Endothelial cell (in vitro differentiated cells): ENCODE results near the gene PGLYRP2. TPM values are rescaled to one million over a fixed set of nuclear protein-coding genes. Genes with fewer than 3 reads are reported as not detected.

Experiments
- DNase-seq: peaks from one replicate; pipeline ENCODE4 v3.0.0; 2021; ENCODE audit warnings: low spot score
- H3K27ac Mint-ChIP-seq: one replicate; pipeline ENCODE4 v1.8.0; 2021; ENCODE audit warnings: mixed read lengths, inconsistent platforms; ENCODE audit not compliant: unreplicated experiment
- H3K27me3 Mint-ChIP-seq: one replicate; pipeline ENCODE4 v1.8.0; 2021; ENCODE audit warnings: mild to moderate bottlenecking, moderate library complexity, mixed read lengths, inconsistent platforms; ENCODE audit not compliant: unreplicated experiment
- H3K36me3 Mint-ChIP-seq: one replicate; pipeline ENCODE4 v1.8.0; 2021; ENCODE audit warnings: mild to moderate bottlenecking, low read depth, mixed read lengths, inconsistent platforms; ENCODE audit not compliant: unreplicated experiment
- H3K4me1 Mint-ChIP-seq: one replicate; pipeline ENCODE4 v1.8.0; 2021; ENCODE audit warnings: mild to moderate bottlenecking, mixed read lengths, inconsistent platforms; ENCODE audit not compliant: unreplicated experiment
- H3K4me3 Mint-ChIP-seq: one replicate; pipeline ENCODE4 v1.8.0; 2021; ENCODE audit warnings: mild to moderate bottlenecking, mixed read lengths, inconsistent platforms; ENCODE audit not compliant: unreplicated experiment
- H3K9me3 Mint-ChIP-seq: one replicate; pipeline ENCODE4 v1.8.0; 2021; ENCODE audit warnings: mixed read lengths, inconsistent platforms; ENCODE audit not compliant: unreplicated experiment
- CTCF ChIP-seq: fragments of 200-600 bp; sonication (generic); IDR thresholded peaks from one replicate; pipeline ENCODE4 v1.5.0; 2021; ENCODE audit warnings: antibody characterized with exemption; ENCODE audit not compliant: unreplicated experiment
- total RNA-seq: library from RNA; stranded (reverse); fragmentation: NEBNext Ultra II Directional; extraction: Animal tissue kit (Norgen Biotek cat#: 25700); gene quantifications from one replicate; pipeline ENCODE4 v1.2.1, GENCODE V29; 2021; ENCODE audit not compliant: unreplicated experiment

Gene PGLYRP2
- total RNA-seq, 1 donor from 2014 or later: not detected

GRCh38 chr19:15439821-15440641, 39.3 kb downstream of the PGLYRP2 start:
- no peak for DNase-seq
- Mint-ChIP-seq H3K4me1 (no peaks in the 10 kb centered on the region), H3K27ac (no peak overlapping the region), H3K4me3 (no peak overlapping the region), H3K9me3 (no peaks in the 10 kb centered on the region), H3K36me3 (no peaks in the 10 kb centered on the region), H3K27me3 (peaks cover 3% of the 10 kb centered on the region)
- TF ChIP-seq CTCF: no peak

GRCh38 chr19:15439078-15439799, 40.1 kb downstream of the PGLYRP2 start:
- TF ChIP-seq CTCF: no peak
- no peak overlapping the region for H3K4me3 Mint-ChIP-seq
- no peak for DNase-seq
- no peak overlapping the region for H3K27ac Mint-ChIP-seq
- no peaks in the 10 kb centered on the region for H3K4me1 Mint-ChIP-seq
- no peaks in the 10 kb centered on the region for H3K36me3 Mint-ChIP-seq
- peaks cover 3% of the 10 kb centered on the region for H3K27me3 Mint-ChIP-seq
- no peaks in the 10 kb centered on the region for H3K9me3 Mint-ChIP-seq

GRCh38 chr19:15438577-15438976, 40.7 kb downstream of the PGLYRP2 start:
- Mint-ChIP-seq H3K27me3 (peaks cover 3% of the 10 kb centered on the region), H3K27ac (no peak overlapping the region), H3K4me3 (no peak overlapping the region), H3K9me3 (no peaks in the 10 kb centered on the region), H3K36me3 (no peaks in the 10 kb centered on the region), H3K4me1 (peaks cover under 1% of the 10 kb centered on the region)
- no peak for DNase-seq
- no peak for TF ChIP-seq CTCF

- H3K4me3 Mint-ChIP-seq: no peak overlapping the region
- no peak for DNase-seq
- no peaks in the 10 kb centered on the region for H3K9me3 Mint-ChIP-seq
- no peak overlapping the region for H3K27ac Mint-ChIP-seq
- H3K27me3 Mint-ChIP-seq: peaks cover 6% of the 10 kb centered on the region
- no peaks in the 10 kb centered on the region for H3K36me3 Mint-ChIP-seq
- peaks cover 5% of the 10 kb centered on the region for H3K4me1 Mint-ChIP-seq
- no peak for TF ChIP-seq CTCF
Observed at GRCh38 chr19:15438124-15438496, 41.2 kb downstream of the PGLYRP2 start.
